ENCODE results near the gene MAPKAP1.

The MAPKAP1 gene

DNA sequence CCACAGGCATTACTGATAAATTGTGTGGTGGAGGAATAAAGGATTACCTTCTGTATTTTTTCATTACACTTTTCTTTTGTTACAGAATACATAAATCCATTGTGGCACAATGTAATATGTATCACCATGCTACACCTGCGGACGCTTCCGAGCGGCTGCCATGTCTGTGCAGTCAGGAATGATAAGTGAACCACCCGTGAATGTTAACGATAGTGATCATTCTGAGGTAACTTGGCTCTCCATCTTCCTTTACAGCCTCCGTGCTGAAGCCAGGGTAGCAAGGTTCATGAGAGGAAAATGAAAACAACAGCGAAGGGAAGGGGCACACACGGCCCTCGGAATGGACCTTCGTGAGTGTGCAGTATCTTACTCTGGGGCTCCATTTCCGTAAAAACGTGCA is 161.2 kb downstream of the MAPKAP1 start:
- H3K4me3 ChIP-seq (ENCODE audit: low read length), result no peak overlapping the region
- TF ChIP-seq, protein P1, sequence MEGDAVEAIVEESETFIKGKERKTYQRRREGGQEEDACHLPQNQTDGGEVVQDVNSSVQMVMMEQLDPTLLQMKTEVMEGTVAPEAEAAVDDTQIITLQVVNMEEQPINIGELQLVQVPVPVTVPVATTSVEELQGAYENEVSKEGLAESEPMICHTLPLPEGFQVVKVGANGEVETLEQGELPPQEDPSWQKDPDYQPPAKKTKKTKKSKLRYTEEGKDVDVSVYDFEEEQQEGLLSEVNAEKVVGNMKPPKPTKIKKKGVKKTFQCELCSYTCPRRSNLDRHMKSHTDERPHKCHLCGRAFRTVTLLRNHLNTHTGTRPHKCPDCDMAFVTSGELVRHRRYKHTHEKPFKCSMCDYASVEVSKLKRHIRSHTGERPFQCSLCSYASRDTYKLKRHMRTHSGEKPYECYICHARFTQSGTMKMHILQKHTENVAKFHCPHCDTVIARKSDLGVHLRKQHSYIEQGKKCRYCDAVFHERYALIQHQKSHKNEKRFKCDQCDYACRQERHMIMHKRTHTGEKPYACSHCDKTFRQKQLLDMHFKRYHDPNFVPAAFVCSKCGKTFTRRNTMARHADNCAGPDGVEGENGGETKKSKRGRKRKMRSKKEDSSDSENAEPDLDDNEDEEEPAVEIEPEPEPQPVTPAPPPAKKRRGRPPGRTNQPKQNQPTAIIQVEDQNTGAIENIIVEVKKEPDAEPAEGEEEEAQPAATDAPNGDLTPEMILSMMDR (IDR thresholded peaks at IDR 0.05; ENCODE audit: insufficient read depth, low read depth, low read length, missing control alignments), result no peak
- DNase-seq (ENCODE audit: low read depth), result no peak

DNA sequence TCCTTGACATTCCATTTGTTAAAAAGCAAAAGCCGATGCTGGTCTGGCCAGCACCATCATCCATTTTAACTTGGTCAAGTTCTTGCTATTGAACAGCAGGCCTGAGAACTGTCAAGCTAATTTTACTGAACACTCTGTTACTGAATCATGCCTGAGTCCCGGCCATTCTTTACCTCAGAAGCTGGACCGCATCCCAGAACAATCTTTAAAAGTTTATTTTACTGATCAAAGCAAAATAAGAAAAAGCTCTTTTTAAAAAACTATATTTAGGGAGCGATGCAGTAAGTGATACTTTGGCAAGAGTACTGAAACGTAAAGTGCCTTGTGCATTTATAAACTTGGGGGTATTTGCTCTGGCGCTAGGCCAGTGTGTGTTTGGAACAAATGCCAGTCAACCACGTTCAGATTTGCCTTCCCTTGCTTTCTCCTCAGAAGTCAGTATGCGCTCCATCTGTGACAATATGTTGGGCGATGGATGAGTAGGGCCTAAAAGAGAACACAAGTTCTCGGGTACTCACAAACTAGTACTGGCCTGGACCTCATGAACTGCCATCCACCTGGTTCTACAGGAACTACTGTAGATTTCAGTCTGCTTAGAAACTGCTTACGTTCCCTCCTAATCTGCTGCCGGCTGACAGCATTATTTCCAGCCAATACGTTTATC is 161.9 kb downstream of the MAPKAP1 start:
- DNase-seq (ENCODE audit: low read depth), result no peak
- H3K4me3 ChIP-seq (ENCODE audit: low read length), result no peak overlapping the region
- TF ChIP-seq, protein P1 (IDR thresholded peaks at IDR 0.05; ENCODE audit: insufficient read depth, low read depth, low read length, missing control alignments), result no peak

DNA sequence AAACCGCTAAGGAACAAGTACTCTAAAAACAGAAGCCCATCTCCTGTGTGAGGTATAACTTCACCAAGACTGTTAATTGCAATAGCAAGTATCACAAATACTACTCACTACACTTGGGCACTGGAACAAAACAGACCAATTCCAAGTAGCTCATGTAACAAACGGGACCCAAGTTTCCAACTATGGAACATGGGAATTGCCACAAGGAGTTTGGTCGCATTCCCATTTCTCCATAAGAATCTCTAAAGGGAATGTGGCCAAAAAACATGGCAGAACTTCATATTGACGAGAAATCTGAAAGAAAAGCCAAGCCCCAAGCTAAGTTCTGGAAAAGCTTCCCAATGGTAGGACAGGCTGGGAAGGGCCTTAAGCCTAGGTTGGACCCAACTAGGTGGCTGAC is 162.5 kb downstream of the MAPKAP1 start:
- H3K4me3 ChIP-seq (ENCODE audit: low read length), result no peak overlapping the region
- TF ChIP-seq, protein P1 (IDR thresholded peaks at IDR 0.05; ENCODE audit: insufficient read depth, low read depth, low read length, missing control alignments), result no peak
- DNase-seq (ENCODE audit: low read depth), result no peak

DNA sequence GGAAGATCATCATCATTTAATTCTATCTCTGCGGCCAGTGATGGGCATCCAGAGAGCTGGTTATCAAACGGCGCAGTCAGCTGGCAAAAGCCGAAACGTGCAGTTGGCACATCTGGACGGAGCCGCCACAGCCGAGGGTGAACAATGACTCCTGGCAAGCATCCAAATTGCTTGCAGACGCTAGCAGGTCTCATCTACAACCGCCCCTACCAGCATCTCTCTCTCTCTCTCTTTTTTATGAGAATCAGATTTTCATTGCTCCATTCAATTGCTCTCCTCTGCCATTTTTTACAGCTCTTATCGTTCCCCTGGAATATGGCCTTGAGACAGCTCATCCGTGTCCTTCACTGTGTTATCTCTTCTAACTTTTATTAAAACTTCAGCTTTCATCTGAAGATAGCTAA is 165.2 kb downstream of the MAPKAP1 start:
- no peak for DNase-seq (ENCODE audit: low read depth)
- no peak overlapping the region for H3K4me3 ChIP-seq (ENCODE audit: low read length)
- TF ChIP-seq, protein P1 (IDR thresholded peaks at IDR 0.05; ENCODE audit: insufficient read depth, low read depth, low read length, missing control alignments), result no peak

DNA sequence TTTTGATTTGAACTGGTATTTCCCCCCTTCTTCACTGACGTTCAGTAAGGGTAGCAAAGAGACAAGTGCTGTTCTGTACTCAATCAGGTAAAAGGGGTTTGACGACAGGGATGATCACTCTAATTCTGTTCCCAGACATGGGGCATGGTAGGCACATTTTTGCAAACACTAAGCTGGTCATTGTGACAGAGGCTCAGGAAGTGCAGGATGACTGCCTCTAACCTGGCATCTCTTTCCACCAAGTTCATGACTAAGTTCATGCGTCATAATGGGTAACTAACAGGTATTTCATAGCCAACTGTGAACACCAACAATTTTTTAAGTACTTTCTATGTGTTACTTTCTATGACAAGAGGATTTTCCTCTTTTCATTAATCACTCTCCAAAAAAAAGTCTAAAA is 166.5 kb downstream of the MAPKAP1 start:
- TF ChIP-seq, protein P1 (IDR thresholded peaks at IDR 0.05; ENCODE audit: insufficient read depth, low read depth, low read length, missing control alignments), result no peak
- DNase-seq (ENCODE audit: low read depth), result peak; percentile 89
- H3K4me3 ChIP-seq (ENCODE audit: low read length), result no peak overlapping the region

DNA sequence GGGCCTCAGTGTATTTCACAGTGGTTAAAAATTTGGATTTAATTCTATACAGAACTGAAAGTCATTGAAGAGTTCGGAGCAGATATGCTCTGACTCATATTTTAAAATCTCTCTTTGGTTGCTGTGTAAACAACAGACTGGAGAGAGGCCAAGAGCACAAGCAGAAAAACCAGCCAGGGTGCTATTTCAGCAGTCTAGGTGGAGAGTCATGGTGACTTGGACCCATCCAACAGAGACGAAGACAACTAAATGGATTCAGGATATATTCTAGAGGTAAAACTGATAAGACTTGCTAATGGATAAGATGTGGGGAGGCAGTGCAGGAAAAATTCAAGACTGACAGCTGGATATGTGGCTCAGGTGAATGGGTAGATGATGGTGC is 168.9 kb downstream of the MAPKAP1 start:
- no peak overlapping the region for H3K4me3 ChIP-seq (ENCODE audit: low read length)
- peak; percentile 97 for DNase-seq (ENCODE audit: low read depth)

More for the DNA sequence above, 168.9 kb downstream of the MAPKAP1 start:
- TF ChIP-seq, protein P1 (IDR thresholded peaks at IDR 0.05; ENCODE audit: insufficient read depth, low read depth, low read length, missing control alignments), result no peak
